H54 (cell line): ENCODE measurements around the gene XCL1.

Source experiments
- DNase-seq: peaks from one replicate; pipeline ENCODE4 v3.0.0; 2011; ENCODE audit warnings: low spot score, mixed read lengths; ENCODE audit not compliant: insufficient read length
- FAIRE-seq: peaks from 3 replicates; lab custom pipeline; 2011; peaks lifted over from hg19 to GRCh38; lab: Jason Lieb, UNC
- POLR2A ChIP-seq: IDR thresholded peaks from 2 replicates; pipeline ENCODE4 v1.6.1; 2011; ENCODE audit warnings: low read depth, mild to moderate bottlenecking, low read length

Gene XCL1

GRCh38 chr1:168605443-168605842, 29.0 kb downstream of the XCL1 start:
- no peak for DNase-seq
- no peak for FAIRE-seq
- no peak for TF ChIP-seq POLR2A

DNA sequence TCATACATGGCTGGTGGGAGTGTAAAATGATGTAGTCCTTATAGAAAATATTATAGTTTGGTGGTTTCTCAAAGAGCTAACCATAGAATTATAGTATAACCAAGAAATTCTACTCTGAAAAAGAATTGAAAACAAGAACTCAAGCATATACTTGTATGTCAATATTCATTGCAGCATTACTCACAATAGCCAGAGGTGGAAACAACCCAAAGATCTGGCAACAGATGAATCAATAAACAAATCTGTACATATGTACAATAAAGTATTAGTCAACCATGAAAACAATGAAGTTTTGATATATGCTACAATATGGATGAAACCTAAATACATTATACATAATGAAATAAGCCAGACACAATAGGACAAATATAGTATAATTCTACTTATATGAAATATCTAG, 29.7 kb downstream of the XCL1 start:
- no peak for FAIRE-seq
- TF ChIP-seq POLR2A = no peak
- DNase-seq = no peak

GRCh38 chr1:168607872-168608428, 31.5 kb downstream of the XCL1 start:
- no peak for TF ChIP-seq POLR2A
- no peak for DNase-seq

GRCh38 chr1:168608796-168609715, 32.7 kb downstream of the XCL1 start:
- DNase-seq (no peak), FAIRE-seq (no peak)
- no peak for TF ChIP-seq POLR2A

More at GRCh38 chr1:168607872-168608428, 31.5 kb downstream of the XCL1 start:
- FAIRE-seq = no peak

DNA sequence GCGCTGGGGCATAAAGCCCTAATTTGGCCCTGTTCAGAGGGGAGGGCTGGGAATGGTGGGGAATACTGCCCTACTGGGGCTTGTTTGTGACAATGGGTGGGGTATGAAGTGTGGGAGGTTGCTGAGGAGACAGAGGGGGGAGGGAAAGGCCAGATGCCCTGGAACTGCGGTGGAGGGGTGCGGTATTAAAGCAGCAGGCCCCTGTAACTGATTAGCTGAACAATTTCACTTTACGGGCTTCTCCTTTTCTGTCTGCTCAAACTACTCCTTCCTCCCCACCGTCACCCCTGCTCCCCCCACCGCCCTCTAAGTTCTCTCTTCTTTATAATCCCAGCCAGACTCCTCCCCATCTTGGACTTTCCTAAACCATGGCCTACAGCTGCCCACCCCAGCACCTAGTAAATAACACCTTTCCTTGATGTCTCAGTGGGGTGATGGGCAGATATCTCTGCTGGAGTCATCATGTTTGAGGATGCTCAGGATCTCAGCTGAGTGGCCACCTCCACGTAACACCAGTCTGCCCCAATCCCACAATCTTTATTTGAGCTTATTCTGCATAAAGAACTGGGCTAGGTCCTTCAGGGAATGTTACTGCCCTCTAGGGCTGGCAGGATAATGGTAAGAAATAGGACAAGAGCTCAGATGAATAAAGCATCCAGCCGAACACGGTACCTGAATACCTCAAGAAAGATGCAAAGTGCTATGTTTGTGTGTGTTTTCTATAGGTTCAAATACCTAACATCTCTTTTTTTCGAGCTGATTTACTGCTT, 33.5 kb downstream of the XCL1 start:
- no peak for TF ChIP-seq POLR2A
- no peak for DNase-seq
- no peak for FAIRE-seq

- no peak for TF ChIP-seq POLR2A
- DNase-seq (no peak), FAIRE-seq (no peak)
Observed at GRCh38 chr1:168613038-168613451, 36.6 kb downstream of the XCL1 start.

- DNase-seq = no peak
Observed at GRCh38 chr1:168613691-168614231, 37.4 kb downstream of the XCL1 start.

GRCh38 chr1:168614235-168614634, 37.8 kb downstream of the XCL1 start:
- no peak for TF ChIP-seq POLR2A
- DNase-seq = no peak
- no peak for FAIRE-seq

More at GRCh38 chr1:168613691-168614231, 37.4 kb downstream of the XCL1 start:
- no peak for TF ChIP-seq POLR2A
- FAIRE-seq = no peak

GRCh38 chr1:168615965-168616364, 39.6 kb downstream of the XCL1 start:
- FAIRE-seq = no peak
- no peak for TF ChIP-seq POLR2A
- DNase-seq = no peak

DNA sequence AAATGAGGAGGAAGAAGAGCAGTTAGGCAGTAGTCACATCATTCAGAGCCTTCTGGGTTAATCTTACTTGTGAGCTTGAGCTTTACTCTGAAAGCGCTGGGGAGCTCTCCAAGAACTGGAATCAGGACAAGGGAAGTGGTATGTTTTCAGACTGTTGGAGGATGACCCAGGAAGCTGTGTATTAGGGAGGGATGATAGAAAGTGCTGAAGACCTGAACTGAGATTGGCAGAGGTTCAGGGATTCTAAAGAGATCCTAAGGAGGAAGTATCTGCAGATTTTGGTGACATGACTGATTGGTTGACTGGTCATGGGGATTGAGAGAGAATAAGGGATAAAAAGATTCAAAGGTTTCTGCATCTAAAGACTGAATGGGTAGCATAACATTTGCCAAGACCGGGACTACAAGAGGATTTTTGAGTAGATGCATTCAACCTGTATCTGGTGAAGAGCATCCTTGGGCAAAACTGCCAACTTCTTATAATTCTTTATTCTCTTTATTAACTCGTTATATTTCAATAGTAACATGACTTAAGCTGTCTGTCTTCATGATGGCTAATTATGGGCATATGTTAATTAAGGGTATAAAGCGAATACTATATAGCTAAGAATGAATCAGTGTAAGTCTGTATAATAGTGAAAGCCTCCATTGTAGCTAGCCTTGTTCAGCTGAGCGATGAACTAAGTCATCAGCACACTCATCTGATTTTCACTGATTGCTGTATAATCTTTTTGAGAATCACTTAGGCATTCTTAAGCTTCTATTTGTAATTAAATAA, 41.8 kb downstream of the XCL1 start:
- TF ChIP-seq POLR2A = no peak
- no peak for FAIRE-seq
- DNase-seq = no peak

DNA sequence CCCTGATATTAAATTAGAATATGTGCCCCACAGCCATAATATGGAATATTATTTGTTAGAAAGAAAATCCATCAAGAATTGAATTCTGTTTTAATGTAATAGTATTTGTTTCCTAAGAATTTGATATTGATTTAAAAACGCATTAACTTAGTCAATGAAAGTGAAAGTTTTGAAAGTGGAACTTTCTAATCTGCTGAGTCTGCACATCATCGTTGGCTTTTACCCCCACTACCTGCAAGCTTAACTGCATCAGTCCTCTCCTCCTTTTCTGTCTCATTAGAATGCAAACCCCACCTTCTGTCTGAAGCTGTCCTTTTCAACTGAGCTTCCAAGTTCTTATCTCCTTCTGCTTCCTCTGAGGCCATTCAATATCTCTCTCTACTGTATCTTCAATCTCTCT, 42.5 kb downstream of the XCL1 start:
- FAIRE-seq = no peak
- no peak for TF ChIP-seq POLR2A

GRCh38 chr1:168621356-168621755, 45.0 kb downstream of the XCL1 start:
- no peak for FAIRE-seq
- DNase-seq = no peak
- no peak for TF ChIP-seq POLR2A

More for the DNA sequence above, 42.5 kb downstream of the XCL1 start:
- no peak for DNase-seq
